ENCODE data around the gene MED26. TPM values are rescaled to one million over a fixed set of nuclear protein-coding genes. Genes with fewer than 3 reads are reported as not detected.

MED26 gene
- total and polyA plus RNA-seq, 4 donors: 7.0 to 18.2 (median 8.2) TPM

DNA sequence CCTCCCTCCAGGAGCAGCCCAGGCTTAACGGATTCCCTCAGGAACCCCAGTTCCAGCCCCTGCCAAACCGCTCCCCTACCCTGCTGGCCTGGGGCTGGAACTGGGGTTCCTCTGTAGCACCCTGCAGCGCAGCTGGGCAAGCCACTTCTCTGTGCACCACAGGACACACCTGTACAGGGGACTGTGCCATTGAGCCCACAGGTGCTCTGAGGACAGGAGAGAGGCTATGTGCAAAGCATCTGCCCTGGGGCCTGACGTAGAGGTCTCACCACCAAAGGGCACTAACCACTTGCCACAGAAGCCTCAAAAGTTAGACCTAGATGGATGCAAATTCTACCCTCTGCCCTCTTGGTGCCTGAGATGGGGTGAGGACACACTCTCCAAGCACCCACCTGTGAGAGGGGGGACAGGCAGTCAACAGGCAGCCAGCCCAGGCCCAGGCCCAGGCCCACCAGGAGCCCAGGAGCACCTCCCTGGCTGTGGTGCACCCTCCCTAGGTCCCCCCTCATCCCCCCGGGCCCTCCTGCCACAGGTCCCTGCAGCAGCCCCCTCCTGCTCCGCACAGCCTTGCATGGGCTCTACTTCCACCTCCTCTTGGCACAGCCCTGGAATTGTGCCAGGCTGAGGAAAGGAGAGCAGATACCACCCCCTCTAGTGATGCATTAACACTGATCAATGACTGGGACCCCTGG lies 28.2 kb downstream of the MED26 start:
- ATAC-seq (ENCODE audit: insufficient read depth, low FRiP score) (no peak), DNase-seq (no peak)
- Histone ChIP-seq H3K9ac (ENCODE audit: insufficient read depth in 1 of 2, low read length in 2 of 2) (no peak overlapping the region), H3K27ac (ENCODE audit: low read depth in 1 of 2, low read length in 1 of 2) (no peak overlapping the region), H3K4me1 (ENCODE audit: control insufficient read depth in 5 of 5, insufficient read depth in 5 of 5, low read length in 5 of 5) (peaks cover 0 to 19% (median 0%) of the 10 kb centered on the region in 5 donors), H3K4me3 (no peak overlapping the region), H3K27me3 (ENCODE audit: control insufficient read depth in 3 of 3, insufficient read depth in 3 of 3, low read length in 2 of 3) (no peaks in the 10 kb centered on the region), H3K36me3 (ENCODE audit: control insufficient read depth in 4 of 4, insufficient read depth in 4 of 4, low read length in 4 of 4) (no peaks in the 10 kb centered on the region), H3K9me3 (ENCODE audit: control insufficient read depth in 4 of 4, insufficient read depth in 3 of 4, low read length in 3 of 4) (no peaks in the 10 kb centered on the region)
- WGBS, 2 donors: 85 to 90% methylated on average over 6 of the region's 6 CpGs
- TF ChIP-seq CTCF (IDR thresholded peaks at IDR 0.05; ENCODE audit: control extremely low read depth, extremely low read depth): no peak

DNA sequence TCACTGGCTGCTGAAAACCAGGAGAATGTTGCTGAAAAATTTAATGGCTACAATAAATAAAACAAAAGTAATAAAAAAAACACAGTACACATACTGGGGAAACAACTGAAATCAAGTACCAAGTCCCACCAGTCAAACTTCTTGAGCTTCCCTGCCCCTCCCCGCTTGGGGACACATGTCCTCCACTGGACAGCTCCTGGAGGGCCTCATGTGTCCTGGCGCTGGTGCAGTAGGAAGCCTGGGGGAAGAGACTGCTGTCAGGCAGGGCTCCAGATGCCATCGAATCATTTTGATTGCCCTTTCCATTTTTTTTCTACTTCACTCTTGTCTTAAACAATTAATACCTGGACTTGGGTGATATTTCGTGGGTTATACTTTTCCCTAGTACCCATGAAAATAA lies 29.2 kb downstream of the MED26 start:
- Histone ChIP-seq H3K27ac (ENCODE audit: low read depth in 1 of 2, low read length in 1 of 2) (no peak overlapping the region), H3K4me1 (ENCODE audit: control insufficient read depth in 5 of 5, insufficient read depth in 5 of 5, low read length in 5 of 5) (peaks cover 0 to 27% (median 0%) of the 10 kb centered on the region in 5 donors)

GRCh38 chr19:16596399-16596798 lies 31.6 kb downstream of the MED26 start:
- no peak for DNase-seq
- no peak for ATAC-seq (ENCODE audit: insufficient read depth, low FRiP score)
- no peak overlapping the region for H3K4me3 ChIP-seq
- WGBS, 2 donors: 95% methylated on average over 9 of the region's 9 CpGs
- H3K4me1 ChIP-seq (ENCODE audit: control insufficient read depth in 5 of 5, insufficient read depth in 5 of 5, low read length in 5 of 5): peaks cover 0 to 38% (median 0%) of the 10 kb centered on the region in 5 donors
- TF ChIP-seq CTCF (IDR thresholded peaks at IDR 0.05; ENCODE audit: control extremely low read depth, extremely low read depth): no peak
- H3K27me3 ChIP-seq (ENCODE audit: control insufficient read depth in 3 of 3, insufficient read depth in 3 of 3, low read length in 2 of 3): no peaks in the 10 kb centered on the region
- no peak overlapping the region for H3K27ac ChIP-seq (ENCODE audit: low read depth in 1 of 2, low read length in 1 of 2)
- H3K9ac ChIP-seq (ENCODE audit: insufficient read depth in 1 of 2, low read length in 2 of 2): no peak overlapping the region
- no peaks in the 10 kb centered on the region for H3K9me3 ChIP-seq (ENCODE audit: control insufficient read depth in 4 of 4, insufficient read depth in 3 of 4, low read length in 3 of 4)
- peaks cover 0 to 3% (median under 1%) of the 10 kb centered on the region in 4 donors for H3K36me3 ChIP-seq (ENCODE audit: control insufficient read depth in 4 of 4, insufficient read depth in 4 of 4, low read length in 4 of 4)

More for the DNA sequence above, 29.2 kb downstream of the MED26 start:
- Histone ChIP-seq H3K4me3 (no peak overlapping the region), H3K9me3 (ENCODE audit: control insufficient read depth in 4 of 4, insufficient read depth in 3 of 4, low read length in 3 of 4) (no peaks in the 10 kb centered on the region), H3K27me3 (ENCODE audit: control insufficient read depth in 3 of 3, insufficient read depth in 3 of 3, low read length in 2 of 3) (no peaks in the 10 kb centered on the region), H3K36me3 (ENCODE audit: control insufficient read depth in 4 of 4, insufficient read depth in 4 of 4, low read length in 4 of 4) (no peaks in the 10 kb centered on the region), H3K9ac (ENCODE audit: insufficient read depth in 1 of 2, low read length in 2 of 2) (no peak overlapping the region)
- TF ChIP-seq CTCF (IDR thresholded peaks at IDR 0.05; ENCODE audit: control extremely low read depth, extremely low read depth): no peak
- WGBS, 2 donors: 78% methylated on average over 4 of the region's 4 CpGs
- no peak for DNase-seq
- no peak for ATAC-seq (ENCODE audit: insufficient read depth, low FRiP score)
